Peyer's patch (tissue), 4 donors: ENCODE measurements around the gene PIK3CD. TPM values are rescaled to one million over a fixed set of nuclear protein-coding genes. Genes with fewer than 3 reads are reported as not detected.

Source experiments
- DNase-seq, 3 donors: peaks; one replicate each; pipeline ENCODE4 v3.0.0-alpha.2; 2017 to 2019
- H3K27ac ChIP-seq, 4 donors: fragments of 200-600 bp; sonication (generic); one replicate each; pipeline ENCODE4 v1.5.1; 2016 to 2019
- H3K27me3 ChIP-seq, 2 donors: fragments of 200-600 bp; sonication (generic); one replicate each; pipeline ENCODE4 v1.5.1; 2019
- H3K36me3 ChIP-seq, 3 donors: fragments of 200-600 bp; sonication (generic); one replicate each; pipeline ENCODE4 v1.5.1; 2016 to 2019
- H3K4me1 ChIP-seq, 4 donors: fragments of 200-600 bp; sonication (generic); one replicate each; pipeline ENCODE4 v1.5.1; 2016 to 2019
- H3K4me3 ChIP-seq, 4 donors: fragments of 200-600 bp; sonication (generic); 1 replicate in 3 of 4; 2 replicates in 1 of 4; pipeline ENCODE4 v1.5.1; 2016 to 2019; ENCODE audit warnings: mild to moderate bottlenecking in 1 of 4
- H3K9me3 ChIP-seq, 4 donors: fragments of 200-600 bp; sonication (generic); one replicate each; pipeline ENCODE4 v1.5.1; 2016 to 2019; ENCODE audit warnings: mild to moderate bottlenecking in 1 of 4
- CTCF ChIP-seq, 6 experiments: fragments of 450-650 bp in 4 of 6; fragments of 200-600 bp in 2 of 6; sonication (generic) in 1 of 6; IDR thresholded peaks; one replicate each; pipeline ENCODE4 v1.5.1; 2017 to 2019; ENCODE audit warnings: antibody characterized with exemption in 6 of 6, mild to moderate bottlenecking in 3 of 6, moderate library complexity in 1 of 6
- POLR2A ChIP-seq, 2 donors: fragments of 450-650 bp; IDR thresholded peaks; one replicate each; pipeline ENCODE4 v1.5.1; 2017; ENCODE audit warnings: antibody characterized with exemption in 2 of 2, mild to moderate bottlenecking in 2 of 2, moderate library complexity in 2 of 2
- total RNA-seq, 4 donors: library from RNA; depleted of rRNA; stranded (reverse); fragments of >200 nt; gene quantifications; one replicate each; pipeline ENCODE4 v1.1.0, GENCODE V29; 2016

PIK3CD gene
- total RNA-seq, 4 donors from 2014 or later = 2.8 to 34.7 (median 7.6) TPM

GRCh38 chr1:9659328-9659727 is 7.8 kb downstream of the PIK3CD start:
- no peak for DNase-seq
- H3K36me3 ChIP-seq = no peaks in the 10 kb centered on the region

DNA sequence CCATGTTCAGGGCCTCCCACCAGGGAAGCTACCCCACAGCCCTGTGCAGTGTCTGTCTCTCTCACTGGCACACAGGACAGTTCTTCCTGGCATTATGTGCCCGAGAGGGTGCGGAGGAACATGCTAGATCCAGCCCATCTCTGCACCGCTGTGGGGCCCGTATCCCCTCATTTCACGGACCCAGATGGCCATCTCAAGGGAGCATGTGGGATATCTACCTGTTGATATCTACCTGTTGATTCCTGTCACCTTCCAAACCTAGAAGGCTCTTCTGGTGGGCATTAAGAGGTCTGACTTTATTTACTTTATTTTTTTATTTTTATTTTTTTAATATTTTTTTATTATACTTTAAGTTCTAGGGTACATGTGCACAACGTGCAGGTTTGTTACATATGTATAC is 11.7 kb downstream of the PIK3CD start:
- TF ChIP-seq POLR2A (IDR thresholded peaks at IDR 0.05) = no peak
- TF ChIP-seq CTCF (IDR thresholded peaks at IDR 0.05) = no peak

More at GRCh38 chr1:9659328-9659727, 7.8 kb downstream of the PIK3CD start:
- Histone ChIP-seq H3K9me3 (no peaks in the 10 kb centered on the region), H3K4me3 (no peak overlapping the region), H3K27me3 (no peaks in the 10 kb centered on the region), H3K4me1 (peaks cover 0 to 14% (median 6%) of the 10 kb centered on the region in 4 donors), H3K27ac (no peak overlapping the region)
- no peak for TF ChIP-seq CTCF (IDR thresholded peaks at IDR 0.05)
- TF ChIP-seq POLR2A (IDR thresholded peaks at IDR 0.05) = no peak

GRCh38 chr1:9665193-9665592 is 13.7 kb downstream of the PIK3CD start:
- TF ChIP-seq CTCF (IDR thresholded peaks at IDR 0.05) (no peak), POLR2A (IDR thresholded peaks at IDR 0.05) (no peak)
- H3K27ac ChIP-seq = no peak overlapping the region
- H3K36me3 ChIP-seq = no peaks in the 10 kb centered on the region
- no peaks in the 10 kb centered on the region for H3K27me3 ChIP-seq
- DNase-seq = no peak
- no peaks in the 10 kb centered on the region for H3K9me3 ChIP-seq
- no peaks in the 10 kb centered on the region for H3K4me1 ChIP-seq
- H3K4me3 ChIP-seq = no peak overlapping the region

More for the DNA sequence above, 11.7 kb downstream of the PIK3CD start:
- H3K9me3 ChIP-seq = no peaks in the 10 kb centered on the region
- peak overlapping the region in 1 of 4 donors; percentile 25 for H3K27ac ChIP-seq
- H3K27me3 ChIP-seq = no peaks in the 10 kb centered on the region
- no peaks in the 10 kb centered on the region for H3K36me3 ChIP-seq
- DNase-seq = no peak
- no peak overlapping the region for H3K4me3 ChIP-seq
- H3K4me1 ChIP-seq = no peaks in the 10 kb centered on the region

DNA sequence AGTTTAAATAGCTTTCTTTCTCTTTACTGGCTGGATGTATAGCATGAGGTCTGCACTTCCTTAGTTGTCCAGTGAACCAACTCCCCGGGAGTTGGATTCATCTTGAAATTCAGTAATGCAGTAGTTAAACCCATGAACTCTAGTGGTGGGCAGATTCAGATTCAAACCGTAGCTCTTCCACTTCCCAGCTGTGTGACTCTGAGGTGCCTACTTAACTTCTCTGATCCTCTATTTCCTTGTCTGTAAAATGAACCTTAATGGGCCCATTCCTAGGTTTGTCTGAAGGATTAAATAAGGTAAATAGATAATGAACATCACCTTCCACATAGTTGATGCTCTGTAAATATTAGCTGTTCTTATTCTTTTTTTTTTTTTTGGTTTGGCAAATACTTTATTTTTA is 16.5 kb downstream of the PIK3CD start:
- no peaks in the 10 kb centered on the region for H3K9me3 ChIP-seq
- TF ChIP-seq CTCF (IDR thresholded peaks at IDR 0.05) = no peak
- TF ChIP-seq POLR2A (IDR thresholded peaks at IDR 0.05) = no peak
- H3K27ac ChIP-seq = no peak overlapping the region
- DNase-seq = no peak
- no peaks in the 10 kb centered on the region for H3K4me1 ChIP-seq
- no peak overlapping the region for H3K4me3 ChIP-seq
- H3K36me3 ChIP-seq = no peaks in the 10 kb centered on the region
- H3K27me3 ChIP-seq = no peaks in the 10 kb centered on the region

GRCh38 chr1:9670085-9670484 is 18.6 kb downstream of the PIK3CD start:
- Histone ChIP-seq H3K27me3 (no peaks in the 10 kb centered on the region), H3K9me3 (no peaks in the 10 kb centered on the region), H3K27ac (no peak overlapping the region), H3K4me3 (no peak overlapping the region), H3K36me3 (no peaks in the 10 kb centered on the region), H3K4me1 (no peaks in the 10 kb centered on the region)
- no peak for TF ChIP-seq POLR2A (IDR thresholded peaks at IDR 0.05)
- TF ChIP-seq CTCF (IDR thresholded peaks at IDR 0.05) = no peak
- no peak for DNase-seq
